NT2/D1 (cell line): Measurements from ENCODE around the gene RAP1A.

Experiments used
- SUZ12 ChIP-seq: IDR thresholded peaks from 2 replicates; pipeline ENCODE4 v1.6.1; 2011; ENCODE audit not compliant: insufficient read length, insufficient read depth; ENCODE audit errors: extremely low read depth
- YY1 ChIP-seq: IDR thresholded peaks from 2 replicates; pipeline ENCODE4 v1.6.1; 2011; ENCODE audit not compliant: insufficient read length, insufficient read depth
- ZNF274 ChIP-seq: IDR thresholded peaks from 2 replicates; pipeline ENCODE4 v1.6.1; 2011; ENCODE audit warnings: mild to moderate bottlenecking, low read depth, low read length

DNA sequence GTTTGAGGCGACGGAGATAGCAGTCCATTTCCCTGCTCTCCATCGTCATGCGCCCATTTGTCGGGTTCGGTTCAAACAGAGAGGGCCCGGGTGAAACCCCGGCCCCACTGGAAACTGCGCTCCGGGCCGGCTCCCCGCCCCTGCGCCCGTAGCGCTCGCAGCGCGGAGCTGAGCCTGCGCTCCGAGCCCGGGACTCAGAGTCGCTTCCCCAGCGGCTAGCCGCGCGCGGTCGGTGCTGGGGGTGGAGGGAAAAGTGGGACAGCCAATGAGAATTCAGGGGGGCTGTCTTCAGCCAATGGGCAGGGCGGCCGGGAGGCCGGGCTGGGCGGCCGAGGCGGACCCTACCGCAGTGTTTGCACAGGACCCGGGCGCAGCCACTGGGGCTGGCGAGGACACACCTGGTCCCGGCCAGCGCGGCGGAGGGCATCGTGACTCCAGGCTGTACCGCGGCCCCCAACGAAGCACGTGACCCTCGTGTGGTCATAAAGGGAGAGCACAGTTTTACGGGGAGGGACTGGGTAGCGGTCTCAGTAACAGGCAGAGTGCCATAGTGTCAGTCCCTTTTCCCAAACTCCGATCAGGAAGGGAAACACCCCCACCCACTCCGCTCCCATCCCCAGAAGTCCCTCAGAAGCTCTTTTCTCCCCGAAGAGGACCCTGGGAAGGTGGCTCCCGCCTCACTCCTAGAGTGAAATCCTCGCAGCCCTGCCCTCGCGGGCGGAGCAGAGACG, 119.8 kb downstream of the RAP1A start, which contains the start of gene INKA2:
- TF ChIP-seq ZNF274 (no peak), YY1 (no peak), SUZ12 (no peak)
